Colonic mucosa (tissue), 4 donors: ENCODE data around the gene KHDC3L. TPM values are rescaled to one million over a fixed set of nuclear protein-coding genes. Genes with fewer than 3 reads are reported as not detected.

ENCODE experiments used
- DNase-seq: peaks from one replicate; pipeline ENCODE4 v3.0.0-alpha.2; 2020
- H3K27ac ChIP-seq: fragments of 200-600 bp; one replicate; pipeline ENCODE4 v1.8.0; 2021
- H3K27me3 ChIP-seq: fragments of 200-600 bp; one replicate; pipeline ENCODE4 v1.8.0; 2021
- H3K36me3 ChIP-seq: fragments of 200-600 bp; one replicate; pipeline ENCODE4 v1.8.0; 2021
- H3K4me1 ChIP-seq: fragments of 200-600 bp; one replicate; pipeline ENCODE4 v1.8.0; 2021; ENCODE audit warnings: mild to moderate bottlenecking
- H3K4me3 ChIP-seq: fragments of 200-600 bp; one replicate; pipeline ENCODE4 v1.8.0; 2021
- H3K9ac ChIP-seq, 2 donors: one replicate each; pipeline ENCODE4 v1.7.0; 2013; ENCODE audit warnings: control low read depth in 2 of 2, low read depth in 2 of 2, low read length in 2 of 2
- H3K9me3 ChIP-seq: fragments of 200-600 bp; one replicate; pipeline ENCODE4 v1.8.0; 2021
- CTCF ChIP-seq: fragments of 200-600 bp; IDR thresholded peaks from one replicate; pipeline ENCODE4 v1.8.0; 2022; ENCODE audit warnings: antibody characterized with exemption, mild to moderate bottlenecking
- intact Hi-C: fragments of 100-400 bp; cut with DNase I; formaldehyde crosslinking; loops from one replicate; pipeline ENCODE4 v1.14.1; 2022
- total RNA-seq, 2 donors: library from RNA; stranded (reverse); fragmentation: NEBNext Ultra II Directional in 1 of 2; extraction: Animal tissue kit (Norgen Biotek cat#: 25700) in 1 of 2; gene quantifications; one replicate each; pipeline ENCODE4 v1.2.1, GENCODE V29; 2021
- donor health status: healthy.
- donor health status: DM: no; HTN: no; CAD: no.
- donor health status: DM: no; HTN: no; CAD: no.

KHDC3L gene
- total RNA-seq, 2 donors from 2014 or later: not detected

GRCh38 chr6:73343164-73343563 is 19.3 kb upstream of the KHDC3L start:
- Histone ChIP-seq H3K36me3 (no peaks in the 10 kb centered on the region), H3K9ac (no peak overlapping the region), H3K4me1 (no peaks in the 10 kb centered on the region), H3K27me3 (no peaks in the 10 kb centered on the region), H3K4me3 (no peak overlapping the region), H3K27ac (no peak overlapping the region), H3K9me3 (no peaks in the 10 kb centered on the region)
- DNase-seq: no peak
- TF ChIP-seq CTCF: no peak
- intact Hi-C loops: no loop called here

GRCh38 chr6:73348550-73349204 is 13.8 kb upstream of the KHDC3L start:
- Histone ChIP-seq H3K27me3 (no peaks in the 10 kb centered on the region), H3K4me3 (no peak overlapping the region), H3K27ac (no peak overlapping the region), H3K9me3 (no peaks in the 10 kb centered on the region), H3K36me3 (no peaks in the 10 kb centered on the region), H3K9ac (no peak overlapping the region), H3K4me1 (no peaks in the 10 kb centered on the region)
- no peak for TF ChIP-seq CTCF
- intact Hi-C loops: no loop called here
- DNase-seq: no peak

GRCh38 chr6:73349311-73349710 is 13.1 kb upstream of the KHDC3L start:
- no peak for DNase-seq
- Histone ChIP-seq H3K9ac (no peak overlapping the region), H3K27me3 (no peaks in the 10 kb centered on the region), H3K36me3 (no peaks in the 10 kb centered on the region), H3K4me1 (no peaks in the 10 kb centered on the region), H3K27ac (no peak overlapping the region), H3K4me3 (no peak overlapping the region), H3K9me3 (no peaks in the 10 kb centered on the region)
- no peak for TF ChIP-seq CTCF
- intact Hi-C loops: no loop called here

- no peak for DNase-seq
- Histone ChIP-seq H3K27ac (no peak within 1 kb of the TSS), H3K27me3 (no peaks in the 10 kb centered on the region)
Observed at GRCh38 chr6:73353636-73354593, 8.5 kb upstream of the KHDC3L start, which contains the start of gene DPPA5. Gene DPPA5, minus strand, starts transcription at chr6:73354276. Its CDS starts 51 bp downstream, at chr6:73354225.

More at GRCh38 chr6:73353636-73354593, 8.5 kb upstream of the KHDC3L start, which contains the start of gene DPPA5:
- H3K36me3 ChIP-seq: no peaks in the 10 kb centered on the region
- no peak within 1 kb of the TSS for H3K9ac ChIP-seq
- no peak for TF ChIP-seq CTCF
- H3K9me3 ChIP-seq: no peaks in the 10 kb centered on the region
- H3K4me1 ChIP-seq: no peaks in the 10 kb centered on the region
- intact Hi-C loops: no loop called here
- H3K4me3 ChIP-seq: no peak within 1 kb of the TSS
